ENCODE results near the gene CTLA4.

DNA sequence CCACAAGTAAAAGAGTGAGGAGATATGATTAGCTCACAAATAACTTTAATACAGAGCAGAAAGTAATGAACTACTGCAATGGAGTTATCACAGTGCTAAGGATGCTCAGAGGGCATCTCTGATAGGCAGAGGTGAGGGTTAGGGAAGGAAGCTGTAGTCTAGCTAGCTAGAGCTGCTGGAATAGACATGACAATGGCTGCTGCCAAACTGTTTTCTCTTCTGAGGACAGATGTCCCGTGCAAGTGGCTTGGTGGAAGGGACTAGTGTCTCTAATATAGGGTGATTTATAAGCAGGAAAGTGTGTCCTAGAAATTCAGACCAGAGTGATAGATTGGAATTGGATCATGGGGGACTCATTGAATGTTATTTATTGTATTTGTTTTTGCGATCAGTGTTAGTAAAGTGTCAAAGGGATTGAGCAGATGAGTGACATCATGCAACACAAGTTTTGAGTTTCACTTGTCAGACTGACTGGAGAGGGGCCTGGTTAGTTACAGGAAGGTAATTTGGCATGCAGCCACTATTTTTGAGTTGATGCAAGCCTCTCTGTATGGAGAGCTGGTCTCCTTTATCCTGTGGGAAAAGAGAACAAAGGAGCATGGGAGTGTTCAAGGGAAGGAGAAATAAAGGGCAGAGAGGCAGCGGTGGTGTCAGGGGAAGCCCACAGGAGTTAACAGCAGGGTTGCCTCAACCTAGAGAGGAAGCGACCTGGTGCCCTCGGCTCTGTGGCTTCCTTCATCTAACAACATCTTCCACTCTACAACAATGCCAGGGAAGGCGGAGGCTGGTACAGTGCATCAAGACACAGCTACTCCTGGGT lies 1.9 kb downstream of the CTLA4 start:
- TF ChIP-seq, protein P1, sequence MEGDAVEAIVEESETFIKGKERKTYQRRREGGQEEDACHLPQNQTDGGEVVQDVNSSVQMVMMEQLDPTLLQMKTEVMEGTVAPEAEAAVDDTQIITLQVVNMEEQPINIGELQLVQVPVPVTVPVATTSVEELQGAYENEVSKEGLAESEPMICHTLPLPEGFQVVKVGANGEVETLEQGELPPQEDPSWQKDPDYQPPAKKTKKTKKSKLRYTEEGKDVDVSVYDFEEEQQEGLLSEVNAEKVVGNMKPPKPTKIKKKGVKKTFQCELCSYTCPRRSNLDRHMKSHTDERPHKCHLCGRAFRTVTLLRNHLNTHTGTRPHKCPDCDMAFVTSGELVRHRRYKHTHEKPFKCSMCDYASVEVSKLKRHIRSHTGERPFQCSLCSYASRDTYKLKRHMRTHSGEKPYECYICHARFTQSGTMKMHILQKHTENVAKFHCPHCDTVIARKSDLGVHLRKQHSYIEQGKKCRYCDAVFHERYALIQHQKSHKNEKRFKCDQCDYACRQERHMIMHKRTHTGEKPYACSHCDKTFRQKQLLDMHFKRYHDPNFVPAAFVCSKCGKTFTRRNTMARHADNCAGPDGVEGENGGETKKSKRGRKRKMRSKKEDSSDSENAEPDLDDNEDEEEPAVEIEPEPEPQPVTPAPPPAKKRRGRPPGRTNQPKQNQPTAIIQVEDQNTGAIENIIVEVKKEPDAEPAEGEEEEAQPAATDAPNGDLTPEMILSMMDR (IDR thresholded peaks at IDR 0.05) = no peak
- no peak for TF ChIP-seq POLR2A (IDR thresholded peaks at IDR 0.05)
